H1 (cell line): Measurements from ENCODE around the gene GPR45. TPM values are rescaled to one million over a fixed set of nuclear protein-coding genes. Genes with fewer than 3 reads are reported as not detected.

Source experiments
- CHD2 ChIP-seq: IDR thresholded peaks from 2 replicates; pipeline ENCODE4 v1.6.1; 2012; ENCODE audit warnings: low read length, improper control_type of control experiment
- EP300 ChIP-seq, 2 experiments: IDR thresholded peaks; 1 replicate in 1 of 2; 2 replicates in 1 of 2; pipeline ENCODE4 v1.6.1; 2011 to 2012; ENCODE audit warnings: low read depth in 2 of 2, low read length in 2 of 2, mild to moderate bottlenecking in 2 of 2, borderline replicate concordance in 1 of 2, inconsistent platforms in 1 of 2, moderate library complexity in 1 of 2
- KDM4A ChIP-seq: IDR thresholded peaks from one replicate; pipeline ENCODE4 v1.7.1; 2012; ENCODE audit warnings: low read depth, mild to moderate bottlenecking, moderate library complexity, low read length, inconsistent platforms; ENCODE audit not compliant: severe bottlenecking
- SAP30 ChIP-seq: fragments of 300-600 bp; sonication (generic); IDR thresholded peaks from 2 replicates; pipeline ENCODE4 v1.7.1; 2012; ENCODE audit warnings: low read length, moderate library complexity, mild to moderate bottlenecking, inconsistent platforms; ENCODE audit not compliant: insufficient read depth, insufficient replicate concordance
- SP1 ChIP-seq: IDR thresholded peaks from 2 replicates; pipeline ENCODE4 v1.6.1; 2011; ENCODE audit warnings: low read depth, low read length
- polyA plus RNA-seq, 7 experiments: library from polyadenylated mRNA; depleted of rRNA in 3 of 7; stranded (reverse) in 5 of 7; unstranded in 2 of 7; fragments of >200 nt in 5 of 7; fragments of 200-250 nt in 2 of 7; gene quantifications; 1 replicate in 5 of 7; 2 replicates in 1 of 7; 4 replicates in 1 of 7; pipeline versions ENCODE4 v1.2.1 to v1.2.3, GENCODE V29; 2011 to 2013; ENCODE audit warnings: missing spikeins in 2 of 7, mixed read lengths in 2 of 7
- total RNA-seq: library from RNA; stranded (reverse); fragmentation: NEBNext Ultra II Directional; extraction: Animal tissue kit (Norgen Biotek cat#: 25700); gene quantifications from 2 replicates; pipeline ENCODE4 v1.2.1, GENCODE V29; 2021

The GPR45 gene
- total and polyA plus RNA-seq, 2 of the 8 experiments (the other 6 are each of a cell fraction or from before 2014, with no cell fraction given) = 0.21 TPM; not detected in 1

DNA sequence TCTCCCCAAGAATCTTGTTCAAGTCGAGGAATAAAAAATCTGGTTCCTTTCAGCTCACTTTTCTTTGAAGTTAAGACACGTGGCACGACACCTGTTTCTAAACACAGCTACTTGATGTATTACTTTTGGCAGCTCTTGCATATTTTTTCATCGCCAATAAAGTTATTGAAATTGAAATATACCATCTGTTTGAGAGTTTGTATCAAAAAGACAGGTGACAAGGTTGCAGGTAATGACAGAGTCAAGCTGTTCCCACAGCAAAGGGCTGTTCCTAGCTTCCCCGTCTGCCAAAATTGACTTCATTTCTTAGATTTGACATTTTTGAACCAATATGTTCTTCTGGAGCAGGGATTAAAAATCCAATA lies 5.5 kb upstream of the GPR45 start (continued):
- TF ChIP-seq KDM4A (no peak), EP300 (IDR thresholded peaks at IDR 0.05; ENCODE audit: borderline replicate concordance in 1 of 2, low read depth in 2 of 2, low read length in 2 of 2) (no peak), CHD2 (no peak), SAP30 (no peak), SP1 (no peak)
